Vagina (tissue), 2 donors: Measurements from ENCODE around the gene GNAQ. TPM values are rescaled to one million over a fixed set of nuclear protein-coding genes. Genes with fewer than 3 reads are reported as not detected.

Experiments
- DNase-seq, 2 donors: peaks; one replicate each; pipeline ENCODE4 v3.0.0-alpha.2; 2017; ENCODE audit errors: extremely low spot score in 2 of 2
- H3K27ac ChIP-seq: fragments of 200-600 bp; sonication (generic); one replicate; pipeline ENCODE4 v1.5.1; 2019
- H3K27me3 ChIP-seq: fragments of 200-600 bp; sonication (generic); one replicate; pipeline ENCODE4 v1.5.1; 2019
- H3K36me3 ChIP-seq, 2 donors: fragments of 200-600 bp; sonication (generic); one replicate each; pipeline ENCODE4 v1.5.1; 2017 to 2019
- H3K4me1 ChIP-seq: fragments of 200-600 bp; sonication (generic); one replicate; pipeline ENCODE4 v1.5.1; 2019
- H3K4me3 ChIP-seq, 2 donors: fragments of 200-600 bp; sonication (generic); 1 replicate in 1 of 2; 2 replicates in 1 of 2; pipeline ENCODE4 v1.5.1; 2016 to 2019
- H3K9me3 ChIP-seq: fragments of 200-600 bp; sonication (generic); one replicate; pipeline ENCODE4 v1.5.1; 2019
- POLR2A ChIP-seq, 2 donors: fragments of 450-650 bp; IDR thresholded peaks; one replicate each; pipeline ENCODE4 v1.6.1; 2017; ENCODE audit warnings: antibody characterized with exemption in 2 of 2, mild to moderate bottlenecking in 2 of 2, moderate library complexity in 2 of 2
- POLR2AphosphoS5 ChIP-seq, 2 donors: sonication (generic); formaldehyde crosslinking; IDR thresholded peaks; one replicate each; pipeline ENCODE4 v1.9.0; 2017; ENCODE audit warnings: antibody characterized with exemption in 2 of 2, mild to moderate bottlenecking in 2 of 2, low read depth in 1 of 2; ENCODE audit not compliant: insufficient read depth in 1 of 2
- intact Hi-C: fragments of 100-400 bp; cut with DNase I; formaldehyde crosslinking; loops from one replicate; pipeline ENCODE4 v1.15.1; 2023
- total RNA-seq: library from RNA; depleted of rRNA; stranded (reverse); fragments of >200 nt; gene quantifications from one replicate; pipeline ENCODE4 v1.2.3, GENCODE V29; 2016
- TF ChIP-seq, protein P1 (sequence below), 3 experiments: fragments of 450-650 bp in 2 of 3; fragments of 200-600 bp in 1 of 3; sonication (generic) in 1 of 3; IDR thresholded peaks; one replicate each; pipeline ENCODE4 v1.5.1; 2017 to 2019; ENCODE audit warnings: antibody characterized with exemption in 3 of 3, mild to moderate bottlenecking in 2 of 3, moderate library complexity in 2 of 3

Gene GNAQ
- total RNA-seq, 1 donor from 2014 or later, result 31.9 TPM

DNA sequence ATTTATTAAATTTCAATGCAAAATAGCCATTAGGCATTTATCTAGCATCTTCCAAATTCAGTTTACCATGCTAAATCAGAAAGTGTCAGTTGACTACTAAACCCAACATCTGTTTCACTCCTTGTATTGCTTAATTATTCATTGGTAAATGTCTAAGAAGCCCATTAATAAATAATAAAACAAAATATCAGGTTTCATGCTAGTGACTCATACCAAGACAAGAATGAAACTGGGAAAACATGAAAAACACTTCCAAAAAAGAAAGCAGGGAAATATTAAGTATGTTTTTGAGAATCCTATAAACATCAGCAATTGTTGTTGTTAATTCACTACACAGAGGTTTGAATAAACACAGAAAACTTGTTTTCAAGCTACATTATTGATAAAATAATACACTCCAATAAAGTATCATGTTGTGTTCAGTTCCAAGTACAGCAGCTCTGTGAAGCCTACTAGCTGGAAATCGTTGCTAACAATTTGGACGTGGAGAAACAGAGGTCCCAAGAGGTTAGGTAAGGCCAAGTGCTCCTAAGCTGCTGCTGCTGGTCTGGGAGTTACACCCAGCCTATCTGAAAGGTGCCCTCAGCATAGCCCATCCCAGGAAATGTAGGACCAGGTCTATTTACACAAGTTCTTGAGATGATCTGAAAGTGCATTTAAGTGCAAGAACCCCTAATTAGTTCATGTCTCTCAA lies 78.8 kb downstream of the GNAQ start:
- intact Hi-C loops, result no loop called here
- H3K9me3 ChIP-seq, result no peaks in the 10 kb centered on the region
- no peaks in the 10 kb centered on the region for H3K36me3 ChIP-seq
- no peaks in the 10 kb centered on the region for H3K27me3 ChIP-seq
- TF ChIP-seq, protein P1, sequence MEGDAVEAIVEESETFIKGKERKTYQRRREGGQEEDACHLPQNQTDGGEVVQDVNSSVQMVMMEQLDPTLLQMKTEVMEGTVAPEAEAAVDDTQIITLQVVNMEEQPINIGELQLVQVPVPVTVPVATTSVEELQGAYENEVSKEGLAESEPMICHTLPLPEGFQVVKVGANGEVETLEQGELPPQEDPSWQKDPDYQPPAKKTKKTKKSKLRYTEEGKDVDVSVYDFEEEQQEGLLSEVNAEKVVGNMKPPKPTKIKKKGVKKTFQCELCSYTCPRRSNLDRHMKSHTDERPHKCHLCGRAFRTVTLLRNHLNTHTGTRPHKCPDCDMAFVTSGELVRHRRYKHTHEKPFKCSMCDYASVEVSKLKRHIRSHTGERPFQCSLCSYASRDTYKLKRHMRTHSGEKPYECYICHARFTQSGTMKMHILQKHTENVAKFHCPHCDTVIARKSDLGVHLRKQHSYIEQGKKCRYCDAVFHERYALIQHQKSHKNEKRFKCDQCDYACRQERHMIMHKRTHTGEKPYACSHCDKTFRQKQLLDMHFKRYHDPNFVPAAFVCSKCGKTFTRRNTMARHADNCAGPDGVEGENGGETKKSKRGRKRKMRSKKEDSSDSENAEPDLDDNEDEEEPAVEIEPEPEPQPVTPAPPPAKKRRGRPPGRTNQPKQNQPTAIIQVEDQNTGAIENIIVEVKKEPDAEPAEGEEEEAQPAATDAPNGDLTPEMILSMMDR (IDR thresholded peaks at IDR 0.05), result no peak
- TF ChIP-seq POLR2AphosphoS5 (IDR thresholded peaks at IDR 0.05; ENCODE audit: insufficient read depth in 1 of 2, low read depth in 1 of 2) (no peak), POLR2A (IDR thresholded peaks at IDR 0.05) (no peak)
- DNase-seq, result no peak
- peak overlapping the region; percentile 22 for H3K27ac ChIP-seq
- H3K4me3 ChIP-seq, result no peak overlapping the region
- H3K4me1 ChIP-seq, result peaks cover 63% of the 10 kb centered on the region

DNA sequence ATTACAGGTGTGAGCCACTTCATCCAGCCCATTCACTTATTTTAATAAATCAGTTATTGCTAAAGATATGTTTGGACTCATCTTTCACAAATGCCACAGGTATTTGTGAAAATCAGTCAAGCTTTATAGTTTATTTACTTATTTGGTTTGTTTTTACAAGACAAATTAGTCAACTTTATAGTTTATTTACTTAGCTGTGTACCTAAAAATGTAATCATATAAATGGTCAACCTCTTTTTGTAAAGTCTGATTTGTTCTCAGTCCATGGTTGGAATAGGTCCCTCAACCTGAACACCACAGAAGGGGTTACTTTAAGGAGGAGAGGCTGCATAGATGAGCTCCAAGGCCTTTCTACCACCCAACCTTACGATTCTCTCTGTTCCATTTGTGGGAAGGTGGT lies 80.2 kb downstream of the GNAQ start:
- intact Hi-C loops, result no loop called here
- TF ChIP-seq POLR2AphosphoS5 (IDR thresholded peaks at IDR 0.05; ENCODE audit: insufficient read depth in 1 of 2, low read depth in 1 of 2), result no peak
- TF ChIP-seq, protein P1 (IDR thresholded peaks at IDR 0.05), result no peak
- no peak for TF ChIP-seq POLR2A (IDR thresholded peaks at IDR 0.05)
- no peak overlapping the region for H3K27ac ChIP-seq
- H3K4me1 ChIP-seq, result peaks cover 72% of the 10 kb centered on the region
- no peaks in the 10 kb centered on the region for H3K27me3 ChIP-seq
- no peak overlapping the region for H3K4me3 ChIP-seq
- H3K9me3 ChIP-seq, result no peaks in the 10 kb centered on the region
- H3K36me3 ChIP-seq, result no peaks in the 10 kb centered on the region
- no peak for DNase-seq

DNA sequence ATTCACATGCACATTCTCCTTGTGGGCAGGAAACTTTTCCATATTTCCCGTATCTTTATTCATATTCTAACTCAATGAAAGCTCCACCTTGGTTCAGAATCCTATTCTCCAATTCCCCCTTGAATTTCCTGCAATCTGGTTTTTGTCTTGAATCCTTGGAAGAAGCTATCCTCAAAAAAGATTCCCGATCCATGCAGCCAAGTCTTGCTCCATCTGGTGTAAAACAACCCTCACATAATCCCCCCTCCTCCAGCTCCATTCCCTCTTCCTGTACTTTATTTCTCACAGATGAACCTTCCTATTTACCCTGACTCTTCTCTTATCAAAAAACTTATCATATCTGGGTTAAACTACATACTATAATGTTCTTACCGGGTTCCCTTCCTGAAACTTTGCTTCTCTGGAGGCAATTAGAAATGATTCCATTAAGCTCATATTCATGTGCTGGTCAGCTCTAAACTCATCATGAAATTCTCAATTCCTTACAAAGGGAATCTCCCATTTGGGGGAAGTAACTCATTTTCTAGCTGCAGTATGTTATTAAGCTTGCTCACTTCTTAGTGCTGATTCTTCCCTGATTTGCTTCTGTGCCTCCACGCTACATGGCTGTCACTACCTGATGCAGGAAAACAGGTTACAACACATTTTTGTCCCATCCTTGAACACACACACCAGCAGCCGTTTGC lies 81.7 kb downstream of the GNAQ start:
- no peak for DNase-seq
- Histone ChIP-seq H3K36me3 (no peaks in the 10 kb centered on the region), H3K4me1 (peaks cover 86% of the 10 kb centered on the region), H3K27me3 (no peaks in the 10 kb centered on the region), H3K4me3 (no peak overlapping the region), H3K9me3 (no peaks in the 10 kb centered on the region), H3K27ac (no peak overlapping the region)
- intact Hi-C loops, result no loop called here
- TF ChIP-seq POLR2AphosphoS5 (IDR thresholded peaks at IDR 0.05; ENCODE audit: insufficient read depth in 1 of 2, low read depth in 1 of 2) (no peak), POLR2A (IDR thresholded peaks at IDR 0.05) (no peak)

DNA sequence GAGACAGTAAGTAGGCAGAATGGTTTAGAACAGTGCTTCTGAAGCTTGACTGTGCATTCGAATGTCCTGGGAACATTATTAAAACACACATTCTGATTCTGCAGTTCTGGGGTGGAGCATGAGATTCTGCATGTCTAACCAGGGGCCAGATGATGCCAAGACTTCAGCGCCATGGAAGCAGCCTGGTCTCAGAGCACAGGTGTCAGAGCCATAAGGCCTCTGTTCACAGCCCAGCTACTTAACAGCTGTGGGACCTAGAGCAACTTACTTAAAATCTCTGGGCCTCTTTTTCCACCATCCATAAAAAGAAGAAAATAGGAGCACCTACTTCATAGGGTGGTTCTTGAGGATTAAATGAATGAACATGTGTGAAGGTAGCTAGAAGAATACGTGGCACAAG lies 84.0 kb downstream of the GNAQ start:
- Histone ChIP-seq H3K4me1 (peaks cover 74% of the 10 kb centered on the region), H3K27ac (no peak overlapping the region), H3K27me3 (no peaks in the 10 kb centered on the region), H3K4me3 (no peak overlapping the region), H3K36me3 (no peaks in the 10 kb centered on the region), H3K9me3 (no peaks in the 10 kb centered on the region)
- no peak for DNase-seq
- no peak for TF ChIP-seq POLR2AphosphoS5 (IDR thresholded peaks at IDR 0.05; ENCODE audit: insufficient read depth in 1 of 2, low read depth in 1 of 2)
- no peak for TF ChIP-seq POLR2A (IDR thresholded peaks at IDR 0.05)
- TF ChIP-seq, protein P1 (IDR thresholded peaks at IDR 0.05), result no peak
- intact Hi-C loops, result no loop called here

DNA sequence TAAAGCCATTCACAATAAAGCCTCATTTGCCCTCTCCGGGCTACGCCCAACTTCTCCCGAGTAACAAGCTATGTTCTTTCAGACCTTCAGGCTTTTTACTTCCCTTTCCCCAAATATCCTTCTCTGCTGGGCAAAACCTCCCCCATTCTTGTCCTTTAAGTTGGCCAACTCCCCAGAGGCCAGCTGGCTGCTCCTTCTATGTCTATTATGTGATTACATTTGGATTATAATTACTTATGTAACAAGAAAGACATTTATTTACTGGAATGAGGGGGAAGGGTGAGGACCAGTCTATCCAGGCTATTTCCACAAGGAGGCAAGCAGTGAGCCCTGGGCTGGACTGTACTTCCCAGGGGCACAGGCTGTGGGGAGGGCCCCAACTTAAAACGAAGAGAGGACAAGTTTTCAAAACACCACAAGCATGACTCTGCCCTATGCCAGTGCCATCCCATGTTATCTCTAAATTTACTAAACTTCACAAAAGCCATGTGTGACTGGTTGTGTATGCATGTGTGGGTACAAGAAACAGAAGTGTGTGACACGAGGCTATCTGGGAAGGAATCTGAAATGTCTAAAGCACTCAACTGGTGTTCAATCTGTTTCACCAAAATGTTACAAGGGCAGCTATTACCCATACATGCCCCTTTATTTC lies 84.5 kb downstream of the GNAQ start:
- no peaks in the 10 kb centered on the region for H3K9me3 ChIP-seq
- no peak for TF ChIP-seq POLR2A (IDR thresholded peaks at IDR 0.05)
- TF ChIP-seq POLR2AphosphoS5 (IDR thresholded peaks at IDR 0.05; ENCODE audit: insufficient read depth in 1 of 2, low read depth in 1 of 2), result no peak
- TF ChIP-seq, protein P1 (IDR thresholded peaks at IDR 0.05), result no peak
- H3K4me1 ChIP-seq, result peaks cover 69% of the 10 kb centered on the region
- DNase-seq, result no peak
- no peak overlapping the region for H3K4me3 ChIP-seq
- H3K27ac ChIP-seq, result peak overlapping the region; percentile 21
- H3K27me3 ChIP-seq, result no peaks in the 10 kb centered on the region
- no peaks in the 10 kb centered on the region for H3K36me3 ChIP-seq
- intact Hi-C loops, result no loop called here
